Stimulated activated CD8-positive, alpha-beta memory T cell treated with anti-CD3 and anti-CD28 coated beads, Interleukin-12 subunit alpha, Interleukin-12 subunit beta, amount 100 ng/mL, for 24 hours (primary cell): ENCODE data around the gene LRRC7.
"Not testable (repeated sequence)": the region's sequence is repeated elsewhere in the genome, so short reads cannot be mapped to it uniquely, and the experiment has no call there.

Experiments used
- DNase-seq: peaks from one replicate; pipeline ENCODE4 v3.0.0-alpha.2; 2020; ENCODE audit errors: extremely low read depth

Gene LRRC7

GRCh38 chr1:70041317-70042045, 473.8 kb downstream of the LRRC7 start:
- no peak for DNase-seq

- DNase-seq, result no peak
Measured at GRCh38 chr1:70042090-70042731, 474.5 kb downstream of the LRRC7 start.

GRCh38 chr1:70043804-70044203, 476.1 kb downstream of the LRRC7 start:
- no peak for DNase-seq

- DNase-seq, result no peak
Measured at GRCh38 chr1:70044832-70045231, 477.1 kb downstream of the LRRC7 start.

GRCh38 chr1:70045581-70045980, 477.9 kb downstream of the LRRC7 start:
- DNase-seq, result not testable (repeated sequence)

GRCh38 chr1:70048336-70049094, 480.8 kb downstream of the LRRC7 start:
- no peak for DNase-seq

GRCh38 chr1:70051926-70052325, 484.2 kb downstream of the LRRC7 start:
- DNase-seq, result no peak

- no peak for DNase-seq
Measured at GRCh38 chr1:70057500-70057899, 489.8 kb downstream of the LRRC7 start.

GRCh38 chr1:70061231-70061630, 493.5 kb downstream of the LRRC7 start:
- DNase-seq, result no peak

GRCh38 chr1:70063861-70064260, 496.1 kb downstream of the LRRC7 start:
- DNase-seq, result no peak

- DNase-seq, result no peak
Measured at GRCh38 chr1:70066711-70067110, 499.0 kb downstream of the LRRC7 start.

GRCh38 chr1:70071601-70072000, 503.9 kb downstream of the LRRC7 start:
- DNase-seq, result no peak

- DNase-seq, result no peak
Measured at GRCh38 chr1:70072231-70072751, 504.6 kb downstream of the LRRC7 start.

- DNase-seq, result no peak
Measured at GRCh38 chr1:70075761-70076160, 508.0 kb downstream of the LRRC7 start.

GRCh38 chr1:70077066-70077465, 509.3 kb downstream of the LRRC7 start:
- DNase-seq, result no peak

- no peak for DNase-seq
Measured at GRCh38 chr1:70079546-70079945, 511.8 kb downstream of the LRRC7 start.

GRCh38 chr1:70083519-70083918, 515.8 kb downstream of the LRRC7 start:
- no peak for DNase-seq

- DNase-seq, result no peak
Measured at GRCh38 chr1:70084314-70084915, 516.7 kb downstream of the LRRC7 start.

- DNase-seq, result no peak
Measured at GRCh38 chr1:70085521-70085920, 517.8 kb downstream of the LRRC7 start.

GRCh38 chr1:70086897-70087296, 519.2 kb downstream of the LRRC7 start:
- DNase-seq, result no peak

GRCh38 chr1:70090141-70090540, 522.4 kb downstream of the LRRC7 start:
- DNase-seq, result no peak

GRCh38 chr1:70090875-70091274, 523.2 kb downstream of the LRRC7 start:
- DNase-seq, result no peak
